Rectal smooth muscle tissue (tissue), 1 donor: ENCODE measurements around the gene COG1.
A peak's percentile ranks its signal among the peaks of the same experiment; 100 is the strongest.

Experiments
- H3K27ac ChIP-seq: one replicate; pipeline ENCODE4 v1.7.0; 2013; ENCODE audit warnings: low read depth, low read length, inconsistent platforms
- H3K27me3 ChIP-seq: one replicate; pipeline ENCODE4 v1.7.0; 2013; ENCODE audit warnings: low read length; ENCODE audit not compliant: control insufficient read depth, insufficient read depth
- H3K36me3 ChIP-seq: one replicate; pipeline ENCODE4 v1.7.0; 2013; ENCODE audit warnings: low read length; ENCODE audit not compliant: control insufficient read depth, insufficient read depth
- H3K4me1 ChIP-seq: one replicate; pipeline ENCODE4 v1.7.0; 2013; ENCODE audit warnings: low read length; ENCODE audit not compliant: control insufficient read depth, insufficient read depth
- H3K4me3 ChIP-seq: one replicate; pipeline ENCODE4 v1.7.0; 2013; ENCODE audit warnings: low read length
- H3K9ac ChIP-seq: one replicate; pipeline ENCODE4 v1.7.0; 2013; ENCODE audit warnings: low read length

COG1 gene

DNA sequence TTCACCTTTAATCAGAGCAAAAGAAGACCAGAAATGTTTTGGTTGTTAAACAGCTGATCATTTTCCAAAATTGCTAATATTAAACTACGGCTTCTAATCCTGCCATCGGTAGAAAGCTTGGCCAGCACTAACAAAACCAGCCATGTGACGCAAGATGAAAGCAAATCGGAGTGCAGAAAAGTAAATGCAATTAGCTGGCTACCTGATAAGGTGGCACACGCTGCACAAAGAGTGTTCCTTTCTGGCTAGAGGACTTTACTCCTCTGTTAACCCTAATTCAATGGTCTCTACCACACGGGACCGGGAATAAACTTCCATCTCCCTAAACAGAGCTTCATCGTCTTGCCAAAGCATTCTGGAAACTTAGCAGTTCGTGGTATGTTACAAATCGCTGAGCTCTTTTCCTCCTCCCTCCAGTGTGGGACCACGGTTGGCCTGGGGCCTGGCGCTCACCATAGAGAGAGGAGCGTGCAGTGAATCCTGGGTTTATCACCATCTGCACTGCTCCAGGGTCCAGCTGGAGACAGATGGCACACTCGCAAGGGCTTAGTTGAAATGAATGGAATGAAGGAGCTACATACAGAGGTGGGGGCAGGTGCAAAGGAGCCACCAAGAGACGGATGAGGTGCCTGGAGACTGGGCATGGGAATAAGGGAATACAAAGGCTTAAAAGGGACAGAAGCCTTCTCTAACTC lies 10.1 kb upstream of the COG1 start:
- H3K9ac ChIP-seq: no peak overlapping the region
- H3K36me3 ChIP-seq: no peaks in the 10 kb centered on the region
- H3K4me3 ChIP-seq: no peak overlapping the region
- H3K4me1 ChIP-seq: no peaks in the 10 kb centered on the region
- no peak overlapping the region for H3K27ac ChIP-seq
- H3K27me3 ChIP-seq: no peaks in the 10 kb centered on the region

DNA sequence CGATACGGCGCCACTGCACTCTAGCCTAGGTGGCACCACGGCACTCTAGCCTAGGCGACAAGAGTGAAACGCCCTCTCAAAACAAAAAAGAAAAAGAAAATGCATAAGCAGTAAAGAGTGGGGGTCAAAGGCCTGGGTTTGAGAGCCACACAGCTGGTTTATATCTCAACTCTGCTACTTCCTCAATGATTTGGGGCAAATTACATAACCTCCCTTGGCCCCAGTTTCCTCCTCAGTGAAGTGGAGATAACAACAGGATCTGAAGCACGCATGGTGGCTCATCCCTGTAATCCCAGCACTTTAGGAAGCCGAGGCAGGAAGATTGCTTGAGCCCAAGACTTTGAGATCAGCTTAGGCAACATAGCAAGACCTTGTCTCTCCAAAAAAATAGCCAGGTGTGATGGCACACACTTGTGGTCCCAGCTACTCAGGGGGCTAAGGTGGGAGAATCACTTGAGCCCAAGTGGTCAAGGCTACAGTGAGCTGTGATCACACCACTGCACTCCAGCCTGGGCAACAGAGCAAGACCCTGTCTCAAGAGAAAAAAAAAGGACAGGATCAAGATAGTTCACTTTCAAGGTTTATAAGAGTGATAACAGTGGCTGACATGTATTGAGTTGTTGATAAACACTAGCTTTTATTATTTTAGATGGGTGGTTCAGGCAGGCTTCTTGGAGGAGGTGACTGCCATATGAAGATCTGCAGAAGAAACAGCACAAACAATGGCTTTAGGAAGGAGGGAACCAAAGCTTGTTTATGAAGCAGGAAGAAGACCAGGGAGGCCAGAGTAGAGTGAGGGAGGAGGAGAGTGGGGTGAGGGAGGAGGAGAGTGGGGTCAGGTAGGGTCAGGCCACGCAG lies 8.5 kb upstream of the COG1 start:
- H3K36me3 ChIP-seq: no peaks in the 10 kb centered on the region
- no peaks in the 10 kb centered on the region for H3K4me1 ChIP-seq
- no peak overlapping the region for H3K27ac ChIP-seq
- no peak overlapping the region for H3K4me3 ChIP-seq
- no peaks in the 10 kb centered on the region for H3K27me3 ChIP-seq
- no peak overlapping the region for H3K9ac ChIP-seq

DNA sequence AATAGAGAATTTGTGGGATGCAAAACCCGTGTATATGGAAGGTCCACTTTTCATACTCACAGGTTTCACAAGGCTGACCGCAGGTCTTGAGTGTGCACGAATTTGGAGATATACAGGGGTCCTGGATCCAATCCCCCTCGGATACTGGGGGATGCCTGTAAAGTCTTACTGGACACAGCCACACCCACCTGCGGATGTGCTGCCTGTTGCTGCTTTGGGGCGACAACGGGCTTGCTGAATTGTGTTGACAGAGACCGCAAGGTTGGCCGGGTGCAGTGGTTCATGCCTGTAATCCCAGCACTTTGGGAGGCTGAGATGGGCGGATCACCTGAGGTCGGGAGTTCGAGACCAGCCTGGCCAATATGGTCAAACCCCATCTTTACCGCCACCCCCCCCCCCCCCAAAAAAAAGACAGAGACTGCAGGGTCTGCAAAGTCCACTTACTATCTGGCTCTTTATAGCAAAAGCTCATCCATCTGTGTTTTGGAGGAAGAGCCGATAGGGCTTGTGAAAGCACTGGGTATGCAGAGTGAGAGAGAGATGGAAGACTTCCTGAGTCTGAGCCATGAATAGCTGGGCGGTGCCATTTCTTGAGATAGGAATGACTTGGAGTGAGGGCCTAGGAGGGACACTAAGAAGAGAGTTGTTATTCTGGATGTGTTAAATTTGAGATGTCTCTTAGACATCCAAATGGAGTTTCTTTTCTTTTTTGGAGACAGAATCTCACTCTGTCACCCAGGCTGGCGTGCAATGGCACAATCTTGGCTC lies 6.4 kb upstream of the COG1 start:
- Histone ChIP-seq H3K4me1 (no peaks in the 10 kb centered on the region), H3K4me3 (no peak overlapping the region), H3K36me3 (no peaks in the 10 kb centered on the region), H3K27ac (no peak overlapping the region), H3K9ac (no peak overlapping the region), H3K27me3 (no peaks in the 10 kb centered on the region)

DNA sequence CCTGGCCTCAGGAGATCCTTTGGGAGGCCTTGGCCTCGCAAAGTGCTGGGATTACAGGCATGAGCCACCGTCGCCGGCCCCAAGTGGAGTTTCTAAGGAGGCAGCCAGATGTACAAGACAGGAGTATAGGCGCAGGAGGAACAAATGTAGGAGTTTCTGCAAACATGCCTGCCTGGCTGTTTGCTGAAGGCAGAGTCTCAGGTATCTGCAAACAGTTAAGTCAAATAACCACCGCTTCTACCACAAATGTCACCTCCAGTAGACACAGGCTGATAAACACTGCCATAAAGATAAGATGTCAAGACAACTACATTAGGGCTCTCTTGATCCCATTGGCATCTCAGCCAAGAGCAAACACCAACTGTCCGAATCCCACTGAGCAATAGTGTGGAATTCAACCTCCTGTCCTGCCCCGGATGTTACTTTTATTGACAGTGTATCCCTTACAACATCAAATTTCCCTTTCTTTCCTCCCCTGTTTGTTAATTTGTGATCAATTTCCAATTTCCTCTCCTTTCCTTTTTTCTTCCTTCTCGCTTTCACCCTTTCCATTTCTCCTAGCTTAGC lies 5.6 kb upstream of the COG1 start:
- Histone ChIP-seq H3K4me1 (peaks cover 2% of the 10 kb centered on the region), H3K4me3 (no peak overlapping the region), H3K27ac (no peak overlapping the region), H3K36me3 (no peaks in the 10 kb centered on the region), H3K9ac (no peak overlapping the region), H3K27me3 (no peaks in the 10 kb centered on the region)

DNA sequence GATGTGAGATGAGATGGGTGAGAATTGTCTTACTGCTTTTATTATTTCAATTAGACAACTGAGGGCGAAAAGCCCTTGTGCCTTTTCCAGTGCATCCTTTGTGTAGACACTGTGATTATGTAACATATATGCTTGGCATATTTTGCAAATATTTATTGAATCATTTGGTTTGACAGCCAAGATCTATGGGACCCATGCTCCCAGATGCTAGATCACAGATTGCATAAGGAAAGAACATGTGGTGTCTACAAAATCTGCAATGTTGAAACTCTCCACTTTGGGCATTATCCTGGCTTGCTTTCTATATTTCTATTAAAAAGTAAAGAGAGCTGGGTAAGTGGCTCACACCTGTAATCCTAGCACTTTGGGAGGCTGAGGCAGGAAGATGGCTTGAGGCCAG lies 4.8 kb upstream of the COG1 start:
- H3K36me3 ChIP-seq: no peaks in the 10 kb centered on the region
- H3K27ac ChIP-seq: no peak overlapping the region
- H3K4me1 ChIP-seq: peaks cover 2% of the 10 kb centered on the region
- no peaks in the 10 kb centered on the region for H3K27me3 ChIP-seq
- no peak overlapping the region for H3K9ac ChIP-seq
- H3K4me3 ChIP-seq: no peak overlapping the region

DNA sequence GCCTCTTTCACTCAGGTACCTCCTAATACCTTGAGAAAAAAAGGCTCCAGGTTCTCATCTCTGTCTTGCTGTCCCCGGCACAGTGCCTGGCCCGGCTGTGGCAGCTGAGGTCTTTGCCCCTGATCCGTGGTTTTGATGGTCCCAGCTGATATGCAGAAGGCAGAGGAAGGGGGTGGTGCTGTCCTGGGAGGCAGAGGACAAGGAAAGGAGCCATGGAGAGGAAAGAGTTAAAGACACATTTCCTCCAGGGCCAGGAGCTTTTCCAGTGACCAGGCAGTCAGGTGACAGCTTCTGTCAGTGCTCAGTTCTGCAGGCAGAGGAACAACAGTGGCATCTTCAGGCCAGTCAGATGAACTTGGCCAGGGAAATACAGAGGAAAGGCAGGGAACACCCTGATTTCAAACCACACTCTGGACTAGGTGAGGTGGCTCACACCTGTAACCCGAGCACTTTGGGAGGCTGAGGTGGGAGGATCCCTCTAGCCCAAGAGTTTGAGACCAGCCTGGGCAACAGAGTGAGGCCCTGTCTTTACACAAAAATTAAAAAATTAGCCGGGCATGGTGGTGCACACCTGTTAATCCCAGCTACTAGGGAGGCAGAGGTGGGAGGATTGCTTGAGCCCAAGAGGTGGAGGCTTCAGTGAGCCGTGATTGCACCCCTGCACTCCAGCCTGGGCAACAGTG lies 3.3 kb upstream of the COG1 start:
- peaks cover 8% of the 10 kb centered on the region for H3K4me1 ChIP-seq
- no peak overlapping the region for H3K4me3 ChIP-seq

DNA sequence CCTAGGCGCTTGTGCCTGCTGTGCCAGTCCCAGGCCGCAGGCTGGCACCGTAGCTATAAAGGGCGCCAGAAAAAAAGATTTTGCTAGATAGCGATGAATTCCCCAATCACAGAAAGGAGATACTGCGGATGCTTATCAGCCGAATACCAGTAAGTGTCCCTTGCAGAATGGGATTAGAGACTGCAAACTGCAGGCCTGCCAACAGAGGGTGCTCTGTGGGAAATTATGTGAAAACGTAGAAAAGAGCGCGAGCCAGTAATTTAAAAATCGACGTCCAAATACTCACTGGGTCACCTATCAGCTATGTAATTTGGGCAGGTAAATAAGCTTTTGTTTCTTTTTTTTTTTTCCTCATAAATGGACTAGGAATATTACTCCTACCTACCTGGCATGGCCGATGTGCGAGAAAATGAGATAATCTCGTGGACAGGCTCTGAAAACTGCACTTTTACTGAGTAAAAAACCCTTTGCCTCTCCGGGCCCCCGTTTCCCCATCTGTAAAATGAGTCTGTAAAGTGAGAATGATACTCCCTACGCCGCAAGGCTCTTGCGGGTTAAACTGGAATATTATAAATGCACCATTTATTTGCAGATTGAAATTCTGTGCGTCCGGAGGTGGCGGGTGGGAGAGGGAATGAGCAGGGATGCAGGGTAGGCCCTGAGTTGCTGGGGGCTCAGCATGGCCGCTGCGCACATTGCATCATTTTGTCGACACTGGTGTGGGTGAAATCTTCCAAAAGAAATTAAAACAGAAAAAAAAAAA lies 1.2 kb upstream of the COG1 start:
- Histone ChIP-seq H3K36me3 (no peaks in the 10 kb centered on the region), H3K27me3 (no peaks in the 10 kb centered on the region), H3K9ac (no peak overlapping the region), H3K4me3 (peak overlapping the region; percentile 79), H3K27ac (peak overlapping the region; percentile 70), H3K4me1 (peaks cover 8% of the 10 kb centered on the region)

More for the DNA sequence above, 3.3 kb upstream of the COG1 start:
- Histone ChIP-seq H3K27me3 (no peaks in the 10 kb centered on the region), H3K9ac (no peak overlapping the region), H3K36me3 (no peaks in the 10 kb centered on the region), H3K27ac (no peak overlapping the region)

DNA sequence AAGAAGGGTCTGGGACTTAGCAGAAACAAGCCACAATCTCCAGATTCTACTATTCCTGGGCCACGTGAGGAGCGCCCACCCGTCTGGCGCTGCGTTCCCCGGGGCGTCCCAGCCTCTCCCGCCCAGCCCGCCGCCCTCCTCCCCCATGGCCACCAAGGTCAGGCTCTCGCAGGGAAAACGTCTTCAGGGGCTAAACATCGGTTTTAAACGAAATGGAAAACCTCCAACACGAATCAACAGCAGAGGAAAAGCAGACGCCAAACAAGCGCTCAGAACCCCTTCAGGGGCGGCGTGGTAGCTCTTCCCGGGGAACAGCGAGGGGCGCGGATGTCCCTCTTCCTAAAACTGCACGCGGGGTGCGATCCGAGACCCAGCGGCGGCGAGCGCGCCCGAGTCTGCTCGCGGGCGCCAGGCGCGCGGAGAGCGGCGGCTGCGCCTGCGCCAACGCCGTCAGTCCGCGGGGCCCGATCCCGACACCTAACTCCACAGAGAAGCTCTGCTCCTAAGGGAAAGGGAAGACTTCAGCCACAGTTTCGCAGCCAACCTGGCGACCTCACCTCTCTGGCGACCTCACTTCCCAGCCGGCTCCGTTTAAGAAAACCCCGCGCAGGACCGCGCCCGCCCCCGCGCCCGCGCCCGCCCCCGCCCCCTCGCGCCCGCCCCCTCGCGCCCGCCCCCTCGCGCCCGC lies 505 bp upstream of the COG1 start:
- H3K4me3 ChIP-seq: peak overlapping the region; percentile 79
- peaks cover 8% of the 10 kb centered on the region for H3K4me1 ChIP-seq
- H3K27ac ChIP-seq: peak overlapping the region; percentile 70
- H3K27me3 ChIP-seq: no peaks in the 10 kb centered on the region
- peak overlapping the region; percentile 76 for H3K9ac ChIP-seq
- H3K36me3 ChIP-seq: peaks cover 3% of the 10 kb centered on the region

DNA sequence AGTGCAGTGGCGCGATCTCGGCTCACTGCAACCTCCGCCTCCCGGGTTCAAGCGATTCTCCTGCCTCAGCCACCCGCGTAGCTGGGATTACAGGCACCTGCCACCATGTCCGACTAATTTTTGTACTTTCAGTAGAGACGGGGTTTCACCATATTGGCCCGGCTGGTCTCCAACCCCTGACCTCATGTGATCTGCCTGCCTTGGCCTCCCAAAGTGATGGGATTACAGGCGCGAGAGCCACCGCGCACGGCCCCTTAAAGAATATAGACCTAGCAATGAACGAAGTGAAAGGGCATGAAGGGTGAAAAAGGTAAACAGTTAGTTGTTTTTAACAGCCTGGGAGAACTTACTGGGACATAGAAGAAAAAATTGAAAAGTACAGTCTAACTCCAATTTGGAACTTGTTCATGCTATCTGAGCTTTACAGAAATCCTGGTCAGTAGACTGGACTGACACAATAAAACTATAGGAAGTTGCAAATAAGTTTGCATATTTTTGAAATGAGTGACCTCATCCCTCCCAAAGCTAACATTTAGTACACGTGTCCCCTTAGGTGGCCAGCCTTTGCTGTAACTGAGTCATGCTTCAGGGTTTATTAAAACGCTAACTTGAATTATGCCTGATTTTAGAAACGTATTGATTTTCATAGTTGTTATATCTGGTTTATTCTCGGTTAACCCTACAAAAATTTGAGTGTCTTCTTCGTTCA lies 1.8 kb downstream of the COG1 start:
- Histone ChIP-seq H3K9ac (no peak overlapping the region), H3K36me3 (peaks cover 22% of the 10 kb centered on the region), H3K27ac (no peak overlapping the region), H3K27me3 (no peaks in the 10 kb centered on the region), H3K4me1 (peaks cover 8% of the 10 kb centered on the region), H3K4me3 (no peak overlapping the region)

DNA sequence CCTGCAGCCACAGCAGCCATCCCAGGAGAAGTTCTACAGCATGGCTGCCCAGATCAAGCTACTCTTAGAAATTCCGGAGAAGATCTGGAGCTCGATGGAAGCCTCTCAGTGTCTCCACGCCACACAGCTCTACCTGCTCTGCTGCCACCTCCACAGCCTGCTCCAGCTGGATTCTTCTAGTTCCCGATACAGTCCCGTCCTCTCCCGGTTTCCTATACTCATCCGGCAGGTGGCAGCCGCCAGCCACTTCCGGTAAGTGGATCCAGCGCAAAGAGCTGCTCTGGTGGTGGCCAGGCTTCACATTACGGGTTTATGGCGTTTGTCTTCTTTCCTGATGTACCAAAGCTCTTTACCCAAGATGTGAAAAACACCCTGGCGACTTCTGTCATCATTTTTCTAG lies 3.6 kb downstream of the COG1 start:
- Histone ChIP-seq H3K4me1 (peaks cover 8% of the 10 kb centered on the region), H3K9ac (no peak overlapping the region), H3K36me3 (peaks cover 39% of the 10 kb centered on the region), H3K27ac (no peak overlapping the region), H3K27me3 (no peaks in the 10 kb centered on the region), H3K4me3 (no peak overlapping the region)
